BE2C (cell line): ENCODE results near the gene KMO.

Source experiments
- DNase-seq: peaks from one replicate; pipeline ENCODE4 v3.0.0-alpha.2; 2020
- H3K27me3 ChIP-seq: fragments of 250-450 bp; sonication (Bioruptor Pico); 2 replicates; pipeline ENCODE4 v1.5.1; 2020; ENCODE audit warnings: mild to moderate bottlenecking
- H3K36me3 ChIP-seq: fragments of 250-450 bp; sonication (Bioruptor Pico); 2 replicates; pipeline ENCODE4 v1.5.1; 2020; ENCODE audit warnings: mild to moderate bottlenecking
- H3K4me1 ChIP-seq: fragments of 250-450 bp; sonication (Bioruptor Pico); 2 replicates; pipeline ENCODE4 v1.5.1; 2020
- H3K4me3 ChIP-seq: 2 replicates; pipeline ENCODE4 v1.5.1; 2011; ENCODE audit warnings: low read depth, low read length
- H3K9me3 ChIP-seq: fragments of 250-450 bp; sonication (Bioruptor Pico); 2 replicates; pipeline ENCODE4 v1.5.1; 2020
- TF ChIP-seq, protein P1 (sequence below): IDR thresholded peaks from 2 replicates; pipeline ENCODE4 v1.5.1; 2012; ENCODE audit warnings: mild to moderate bottlenecking, low read depth, low read length

The KMO gene

DNA sequence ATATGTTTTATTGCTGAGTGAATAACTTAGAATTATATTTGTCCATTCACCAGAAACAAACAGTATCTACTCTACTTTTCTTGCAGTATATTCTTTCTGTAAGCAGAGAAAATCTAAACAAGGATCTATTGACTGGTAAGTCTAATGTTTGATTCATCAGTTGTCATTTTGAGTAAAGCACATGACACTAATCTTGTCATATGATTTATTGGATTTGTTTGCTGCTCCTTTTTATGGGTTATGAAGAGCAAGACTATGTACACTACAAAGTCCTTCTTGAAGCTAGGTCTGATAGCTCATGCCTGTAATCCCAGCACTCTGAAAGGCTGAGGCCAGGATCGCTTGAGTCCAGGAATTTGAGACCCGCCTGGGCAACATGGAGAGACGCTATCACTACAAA is 23.3 kb downstream of the KMO start:
- no peaks in the 10 kb centered on the region for H3K4me1 ChIP-seq
- H3K9me3 ChIP-seq: no peaks in the 10 kb centered on the region
- H3K4me3 ChIP-seq: no peak overlapping the region
- TF ChIP-seq, protein P1, sequence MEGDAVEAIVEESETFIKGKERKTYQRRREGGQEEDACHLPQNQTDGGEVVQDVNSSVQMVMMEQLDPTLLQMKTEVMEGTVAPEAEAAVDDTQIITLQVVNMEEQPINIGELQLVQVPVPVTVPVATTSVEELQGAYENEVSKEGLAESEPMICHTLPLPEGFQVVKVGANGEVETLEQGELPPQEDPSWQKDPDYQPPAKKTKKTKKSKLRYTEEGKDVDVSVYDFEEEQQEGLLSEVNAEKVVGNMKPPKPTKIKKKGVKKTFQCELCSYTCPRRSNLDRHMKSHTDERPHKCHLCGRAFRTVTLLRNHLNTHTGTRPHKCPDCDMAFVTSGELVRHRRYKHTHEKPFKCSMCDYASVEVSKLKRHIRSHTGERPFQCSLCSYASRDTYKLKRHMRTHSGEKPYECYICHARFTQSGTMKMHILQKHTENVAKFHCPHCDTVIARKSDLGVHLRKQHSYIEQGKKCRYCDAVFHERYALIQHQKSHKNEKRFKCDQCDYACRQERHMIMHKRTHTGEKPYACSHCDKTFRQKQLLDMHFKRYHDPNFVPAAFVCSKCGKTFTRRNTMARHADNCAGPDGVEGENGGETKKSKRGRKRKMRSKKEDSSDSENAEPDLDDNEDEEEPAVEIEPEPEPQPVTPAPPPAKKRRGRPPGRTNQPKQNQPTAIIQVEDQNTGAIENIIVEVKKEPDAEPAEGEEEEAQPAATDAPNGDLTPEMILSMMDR: no peak
- DNase-seq: no peak
- H3K27me3 ChIP-seq: no peaks in the 10 kb centered on the region
- H3K36me3 ChIP-seq: no peaks in the 10 kb centered on the region

DNA sequence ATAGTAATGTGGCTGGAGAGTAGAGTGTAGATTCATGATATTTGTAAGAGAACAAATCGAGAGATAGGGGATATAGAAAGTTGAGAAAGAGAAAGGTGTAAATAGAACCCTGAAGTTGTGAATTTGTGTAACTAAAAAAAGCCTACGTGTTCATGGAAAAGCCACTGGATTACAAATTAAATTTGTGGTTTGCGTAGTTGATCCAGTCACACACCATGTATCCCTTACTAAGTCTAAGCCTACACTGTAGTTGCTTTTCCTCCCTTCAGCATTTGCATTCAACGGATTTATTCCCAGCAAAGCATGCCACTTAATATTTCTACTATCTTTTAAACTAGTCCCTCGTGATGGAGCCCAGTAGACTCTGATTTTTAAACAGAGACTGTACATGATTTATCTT is 24.9 kb downstream of the KMO start:
- no peaks in the 10 kb centered on the region for H3K9me3 ChIP-seq
- no peak overlapping the region for H3K4me3 ChIP-seq
- TF ChIP-seq, protein P1: no peak
- no peaks in the 10 kb centered on the region for H3K27me3 ChIP-seq
- no peaks in the 10 kb centered on the region for H3K36me3 ChIP-seq
- H3K4me1 ChIP-seq: no peaks in the 10 kb centered on the region
- no peak for DNase-seq

DNA sequence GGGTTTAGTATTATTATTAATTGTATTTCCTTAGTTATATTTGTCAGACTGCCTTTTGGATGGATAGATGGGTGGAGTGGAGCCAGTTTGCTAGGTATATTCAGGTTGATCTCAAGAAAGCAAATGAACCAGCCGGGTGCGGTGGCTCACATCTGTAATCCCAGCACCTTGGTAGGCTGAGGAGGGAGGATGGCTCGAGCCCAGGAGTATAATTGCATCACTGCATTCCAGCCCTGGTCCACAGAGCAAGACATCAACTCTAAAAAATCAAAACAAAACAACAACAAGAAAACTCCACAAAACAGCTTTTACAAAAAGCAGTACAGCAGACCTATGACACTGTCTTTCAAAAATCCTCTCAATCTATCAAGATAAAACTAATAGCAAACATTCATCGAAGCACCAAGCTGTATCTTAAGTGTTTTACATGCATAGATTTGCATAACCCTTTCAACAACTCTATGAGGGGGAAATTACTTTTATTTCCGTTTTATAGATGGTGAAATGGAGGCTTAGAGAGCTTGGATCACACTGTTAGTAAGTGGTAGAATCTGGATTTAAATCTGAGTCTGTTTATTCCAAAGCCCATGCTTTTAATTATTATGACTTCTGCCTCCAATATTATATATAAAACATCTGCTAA is 25.5 kb downstream of the KMO start:
- TF ChIP-seq, protein P1: no peak
- no peak overlapping the region for H3K4me3 ChIP-seq
- DNase-seq: no peak
- H3K27me3 ChIP-seq: no peaks in the 10 kb centered on the region
- H3K36me3 ChIP-seq: no peaks in the 10 kb centered on the region
- no peaks in the 10 kb centered on the region for H3K9me3 ChIP-seq
- H3K4me1 ChIP-seq: no peaks in the 10 kb centered on the region

DNA sequence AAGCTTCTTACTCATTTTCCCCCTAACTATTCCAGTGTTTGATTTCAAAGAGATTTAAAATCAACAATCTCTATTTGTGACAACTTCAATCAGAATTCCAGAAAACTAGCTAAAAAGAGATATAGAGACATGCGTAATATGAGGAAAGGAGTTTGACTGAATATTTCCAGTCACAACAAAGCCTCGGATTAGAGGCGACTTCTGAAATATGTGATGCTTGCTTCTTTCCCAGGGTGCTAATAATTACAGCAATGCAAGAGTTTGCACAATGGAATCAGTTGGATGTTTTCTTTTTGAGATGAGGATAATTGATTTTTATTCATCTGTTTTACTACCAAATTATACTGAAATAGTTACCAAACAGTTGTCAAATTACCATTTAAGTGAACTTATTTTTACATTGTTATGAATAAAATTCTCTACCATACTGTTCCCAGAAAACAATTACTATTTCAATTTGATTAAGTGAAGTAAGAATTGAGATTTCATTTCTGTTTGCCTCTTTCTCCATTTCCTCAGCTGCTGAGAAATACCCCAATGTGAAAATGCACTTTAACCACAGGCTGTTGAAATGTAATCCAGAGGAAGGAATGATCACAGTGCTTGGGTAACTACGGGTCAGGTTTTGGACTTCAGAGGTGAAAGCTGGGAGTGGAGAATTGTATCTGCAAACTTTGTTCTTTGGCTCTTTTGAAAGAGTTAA is 28.1 kb downstream of the KMO start:
- TF ChIP-seq, protein P1: no peak
- no peaks in the 10 kb centered on the region for H3K4me1 ChIP-seq
- no peak overlapping the region for H3K4me3 ChIP-seq
- H3K9me3 ChIP-seq: no peaks in the 10 kb centered on the region
- no peaks in the 10 kb centered on the region for H3K36me3 ChIP-seq
- DNase-seq: no peak
- H3K27me3 ChIP-seq: no peaks in the 10 kb centered on the region

- H3K27me3 ChIP-seq: no peaks in the 10 kb centered on the region
- no peak overlapping the region for H3K4me3 ChIP-seq
- no peaks in the 10 kb centered on the region for H3K4me1 ChIP-seq
- no peaks in the 10 kb centered on the region for H3K36me3 ChIP-seq
- no peak for DNase-seq
- TF ChIP-seq, protein P1: no peak
- H3K9me3 ChIP-seq: no peaks in the 10 kb centered on the region
Measured at GRCh38 chr1:241560849-241561187, 28.6 kb downstream of the KMO start.

- Histone ChIP-seq H3K9me3 (no peaks in the 10 kb centered on the region), H3K4me1 (no peaks in the 10 kb centered on the region), H3K27me3 (0 out of 2 replicates have a peak, but pooled peaks cover 3% of the 10 kb centered on the region), H3K4me3 (no peak overlapping the region), H3K36me3 (no peaks in the 10 kb centered on the region)
- DNase-seq: no peak
- TF ChIP-seq, protein P1: no peak
Measured at GRCh38 chr1:241569848-241570247, 37.7 kb downstream of the KMO start.
